Fibroblast of skin of scalp (primary cell): Measurements from ENCODE around the gene XCR1.

ENCODE experiments used
- DNase-seq: peaks from one replicate; pipeline ENCODE4 v3.0.0-alpha.2; 2013

Gene XCR1

GRCh38 chr3:45981346-45982074 lies 45.8 kb downstream of the XCR1 start:
- peak; percentile 43 for DNase-seq

- DNase-seq = peak; percentile 64
Observed at GRCh38 chr3:45980819-45981218, 46.5 kb downstream of the XCR1 start.

GRCh38 chr3:45980229-45980813 lies 47.0 kb downstream of the XCR1 start:
- DNase-seq = no peak

- DNase-seq = no peak
Observed at GRCh38 chr3:45979378-45979777, 47.9 kb downstream of the XCR1 start.

GRCh38 chr3:45978006-45978761 lies 49.1 kb downstream of the XCR1 start:
- DNase-seq = no peak

GRCh38 chr3:45976191-45977091 lies 50.8 kb downstream of the XCR1 start:
- DNase-seq = no peak

GRCh38 chr3:45975686-45976085 lies 51.6 kb downstream of the XCR1 start:
- no peak for DNase-seq

- DNase-seq = no peak
Observed at GRCh38 chr3:45974686-45975085, 52.6 kb downstream of the XCR1 start.

GRCh38 chr3:45972534-45973402 lies 54.5 kb downstream of the XCR1 start:
- DNase-seq = peak; percentile 72

GRCh38 chr3:45969953-45970352 lies 57.3 kb downstream of the XCR1 start:
- DNase-seq = no peak

- no peak for DNase-seq
Observed at GRCh38 chr3:45969116-45969515, 58.2 kb downstream of the XCR1 start.

GRCh38 chr3:45968706-45969105 lies 58.6 kb downstream of the XCR1 start:
- DNase-seq = peak; percentile 69

GRCh38 chr3:45968149-45968548 lies 59.1 kb downstream of the XCR1 start:
- no peak for DNase-seq

- no peak for DNase-seq
Observed at GRCh38 chr3:45967724-45968123, 59.6 kb downstream of the XCR1 start.
